Esophagus squamous epithelium (tissue), 5 donors: ENCODE measurements around the gene FKBP3. TPM values are rescaled to one million over a fixed set of nuclear protein-coding genes. Genes with fewer than 3 reads are reported as not detected.
A peak's percentile ranks its signal among the peaks of the same experiment; 100 is the strongest.

Experiments used
- DNase-seq: peaks from one replicate; lab custom pipeline; 2025; lab: John Stamatoyannopoulos, UW
- H3K27ac ChIP-seq, 4 donors: fragments of 200-600 bp; sonication (generic); one replicate each; pipeline ENCODE4 v1.5.1; 2016 to 2019; ENCODE audit warnings: mild to moderate bottlenecking in 1 of 4
- H3K27me3 ChIP-seq, 4 donors: fragments of 200-600 bp; sonication (generic); 1 replicate in 3 of 4; 2 replicates in 1 of 4; pipeline versions ENCODE4 v1.5.1 to v1.6.0; 2017 to 2021; ENCODE audit warnings: antibody characterized with exemption in 1 of 4
- H3K36me3 ChIP-seq, 3 donors: fragments of 200-600 bp; sonication (generic); one replicate each; pipeline ENCODE4 v1.5.1; 2016 to 2019
- H3K4me1 ChIP-seq, 3 donors: fragments of 200-600 bp; sonication (generic); one replicate each; pipeline ENCODE4 v1.5.1; 2017 to 2019
- H3K4me3 ChIP-seq, 4 donors: fragments of 200-600 bp; sonication (generic); 1 replicate in 3 of 4; 2 replicates in 1 of 4; pipeline ENCODE4 v1.5.1; 2016 to 2019; ENCODE audit warnings: mild to moderate bottlenecking in 2 of 4, moderate library complexity in 1 of 4
- H3K9me3 ChIP-seq, 3 donors: fragments of 200-600 bp; sonication (generic); one replicate each; pipeline ENCODE4 v1.5.1; 2016 to 2019
- CTCF ChIP-seq, 6 experiments: fragments of 450-650 bp in 4 of 6; fragments of 200-600 bp in 2 of 6; sonication (generic) in 2 of 6; IDR thresholded peaks; one replicate each; pipeline ENCODE4 v1.5.1; 2016 to 2019; ENCODE audit warnings: antibody characterized with exemption in 6 of 6, mild to moderate bottlenecking in 4 of 6, moderate library complexity in 4 of 6
- POLR2A ChIP-seq, 4 donors: fragments of 450-650 bp; IDR thresholded peaks; one replicate each; pipeline ENCODE4 v1.6.1; 2017; ENCODE audit warnings: antibody characterized with exemption in 4 of 4, mild to moderate bottlenecking in 4 of 4, moderate library complexity in 3 of 4
- WGBS, 2 donors: methylation state at CpG; one replicate each; pipeline ENCODE4 v1.1.5; 2018; 5-methylcytosine and 5-hydroxymethylcytosine counted together
- intact Hi-C: fragments of 100-400 bp; cut with DNase I; formaldehyde crosslinking; loops from one replicate; pipeline ENCODE4 v1.15.0; 2022
- total RNA-seq, 4 donors: library from RNA; depleted of rRNA; stranded (reverse); fragments of >200 nt; gene quantifications; one replicate each; pipeline ENCODE4 v1.1.0, GENCODE V29; 2016
- donor health status: DM: yes; HTN: yes; CAD: no.

FKBP3 gene
- total RNA-seq, 4 donors from 2014 or later, result 28.8 to 44.9 (median 37.9) TPM

- Histone ChIP-seq H3K27ac (peak overlapping the region; percentile 82 to 94 (median 93)), H3K27me3 (no peaks in the 10 kb centered on the region), H3K4me1 (peaks cover 0 to 47% (median 24%) of the 10 kb centered on the region in 3 donors), H3K36me3 (peaks cover 0 to 11% (median 4%) of the 10 kb centered on the region in 3 donors), H3K9me3 (no peaks in the 10 kb centered on the region), H3K4me3 (peak overlapping the region; percentile 58 to 96 (median 81))
- TF ChIP-seq POLR2A (IDR thresholded peaks at IDR 0.05) (no peak), CTCF (IDR thresholded peaks at IDR 0.05) (no peak)
- WGBS, 2 donors, result 1% methylated on average over 9 of the region's 9 CpGs
- intact Hi-C loops, result loop anchor here (2.0 to 10.0 kb wide), 2 partner anchors 49 to 121 kb away; partner anchors contain the start of genes MIS18BP1 and PRPF39
- no peak for DNase-seq
Measured at GRCh38 chr14:45133683-45134050, 614 bp downstream of the FKBP3 start.

- WGBS, 2 donors, result 92 to 96% methylated on average over 1 of the region's 1 CpG
- no peak for DNase-seq
- Histone ChIP-seq H3K36me3 (peaks cover 0 to 55% (median 4%) of the 10 kb centered on the region in 3 donors), H3K9me3 (no peaks in the 10 kb centered on the region), H3K27ac (no peak overlapping the region), H3K27me3 (no peaks in the 10 kb centered on the region), H3K4me1 (peaks cover 0 to 25% (median 5%) of the 10 kb centered on the region in 3 donors), H3K4me3 (no peak overlapping the region)
- TF ChIP-seq CTCF (IDR thresholded peaks at IDR 0.05), result no peak
- no peak for TF ChIP-seq POLR2A (IDR thresholded peaks at IDR 0.05)
- intact Hi-C loops, result no loop called here
Measured at GRCh38 chr14:45128963-45129629, 5.2 kb downstream of the FKBP3 start.

- WGBS, 2 donors, result 83 to 100% methylated on average over 1 to 2 of the region's 2 CpGs
- TF ChIP-seq POLR2A (IDR thresholded peaks at IDR 0.05) (no peak), CTCF (IDR thresholded peaks at IDR 0.05) (no peak)
- intact Hi-C loops, result no loop called here
- Histone ChIP-seq H3K36me3 (peaks cover 0 to 89% (median 4%) of the 10 kb centered on the region in 3 donors), H3K27me3 (no peaks in the 10 kb centered on the region), H3K4me3 (no peak overlapping the region), H3K4me1 (peaks cover 0 to 4% (median 0%) of the 10 kb centered on the region in 3 donors), H3K27ac (no peak overlapping the region), H3K9me3 (no peaks in the 10 kb centered on the region)
- DNase-seq, result no peak
Measured at GRCh38 chr14:45125754-45126153, 8.5 kb downstream of the FKBP3 start.

DNA sequence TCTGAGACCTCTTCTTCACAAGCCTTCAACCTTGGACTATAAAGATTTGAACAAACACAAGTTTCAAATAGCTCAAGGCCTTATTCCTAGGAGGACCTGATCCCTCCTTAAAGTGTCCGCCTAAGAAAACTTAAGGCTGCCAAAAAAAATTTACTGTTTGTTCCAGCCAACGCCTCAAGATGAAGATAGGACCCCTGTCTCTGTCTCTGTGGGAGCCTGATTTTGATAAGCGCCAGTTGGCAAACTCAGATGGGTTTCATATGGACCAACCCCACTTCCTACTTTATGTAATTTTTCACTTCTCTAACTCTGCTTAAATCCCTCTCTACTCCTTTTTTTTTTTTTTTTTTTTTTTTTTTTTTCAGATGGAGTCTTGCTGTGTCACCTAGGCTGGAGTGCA is 11.0 kb downstream of the FKBP3 start:
- no peaks in the 10 kb centered on the region for H3K4me1 ChIP-seq
- no peak overlapping the region for H3K4me3 ChIP-seq
- H3K27ac ChIP-seq, result no peak overlapping the region
- no peak for TF ChIP-seq POLR2A (IDR thresholded peaks at IDR 0.05)
- H3K27me3 ChIP-seq, result no peaks in the 10 kb centered on the region
- intact Hi-C loops, result no loop called here
- DNase-seq, result no peak
- 97 to 100% methylated on average over 3 of the region's 3 CpGs for WGBS, 2 donors
- peaks cover 0 to 99% (median 0%) of the 10 kb centered on the region in 3 donors for H3K36me3 ChIP-seq
- H3K9me3 ChIP-seq, result no peaks in the 10 kb centered on the region

DNA sequence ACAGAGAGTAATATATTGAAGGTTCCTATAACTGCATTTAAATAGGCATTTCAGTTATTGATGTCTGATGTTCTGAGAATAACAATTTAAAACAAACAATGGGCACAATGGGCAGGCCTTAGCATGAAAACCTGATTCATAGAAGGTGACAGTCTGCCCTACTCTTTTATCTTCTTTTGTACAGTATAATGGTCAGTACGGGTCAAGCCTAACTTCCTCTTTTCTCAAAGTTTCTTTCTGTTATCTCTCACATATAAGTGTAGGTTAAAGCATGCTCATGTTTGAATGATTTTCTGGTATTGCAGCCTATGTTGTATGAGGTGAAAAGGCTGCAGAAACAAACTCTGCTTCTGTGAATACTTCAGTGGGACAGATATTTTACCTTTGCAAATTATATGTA is 14.2 kb downstream of the FKBP3 start:
- no peak for DNase-seq
- Histone ChIP-seq H3K27ac (no peak overlapping the region), H3K4me1 (no peaks in the 10 kb centered on the region), H3K36me3 (peaks cover 4 to 100% (median 9%) of the 10 kb centered on the region in 3 donors), H3K4me3 (no peak overlapping the region), H3K27me3 (no peaks in the 10 kb centered on the region), H3K9me3 (no peaks in the 10 kb centered on the region)
- intact Hi-C loops, result no loop called here
- TF ChIP-seq POLR2A (IDR thresholded peaks at IDR 0.05) (no peak), CTCF (IDR thresholded peaks at IDR 0.05) (no peak)
- WGBS, 2 donors, result 36 to 50% methylated on average over 1 of the region's 1 CpG
